NCI-H524 (cell line): Measurements from ENCODE around the gene SYNGR3.
A peak's percentile ranks its signal among the peaks of the same experiment; 100 is the strongest.
"Not testable (repeated sequence)": the region's sequence is repeated elsewhere in the genome, so short reads cannot be mapped to it uniquely, and the experiment has no call there.

Experiments used
- DNase-seq, 2 experiments: peaks; one replicate each; lab custom pipeline; 2025; lab: John Stamatoyannopoulos, UW

Gene SYNGR3

DNA sequence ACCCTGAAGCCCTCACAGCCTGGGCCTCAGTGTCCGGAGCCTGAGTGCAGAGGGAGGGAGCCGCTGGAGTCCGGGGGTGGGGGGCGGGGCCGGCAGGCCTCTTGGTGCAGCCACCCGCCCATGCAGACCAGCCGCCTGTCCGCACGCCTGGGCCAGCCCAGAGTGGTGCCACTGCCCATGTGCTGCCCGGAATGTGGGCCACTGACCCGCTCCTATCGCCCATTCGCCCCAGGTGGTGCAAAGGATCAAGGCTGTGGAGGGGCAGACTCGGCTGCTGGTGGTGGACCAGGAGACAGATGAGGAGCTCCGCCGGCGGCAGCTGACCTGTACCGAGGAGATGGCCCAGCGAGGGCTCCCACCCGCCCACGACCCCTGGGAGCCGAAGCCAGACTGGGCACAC lies 39.6 kb downstream of the SYNGR3 start:
- no peak for DNase-seq

DNA sequence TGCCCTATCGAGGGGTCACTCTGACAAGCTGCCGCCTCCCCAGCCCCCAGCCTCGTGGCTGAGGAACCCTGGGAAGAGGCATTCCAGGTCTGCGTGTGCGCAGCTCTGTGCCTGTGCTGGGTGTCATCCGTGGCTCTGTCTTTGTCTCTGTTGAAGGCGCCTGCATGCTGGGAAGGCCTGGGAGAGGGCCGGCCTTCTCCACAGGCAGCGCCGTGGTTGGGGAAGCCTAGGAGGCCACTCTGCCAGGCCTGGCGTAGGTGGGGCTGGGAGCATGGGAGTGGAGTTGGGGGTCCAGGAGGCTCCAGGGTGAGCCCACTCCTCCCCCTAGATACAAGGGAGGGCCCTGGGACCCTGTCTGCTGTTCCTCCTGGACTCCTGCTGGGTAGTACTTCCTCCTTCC lies 40.3 kb downstream of the SYNGR3 start:
- no peak for DNase-seq

DNA sequence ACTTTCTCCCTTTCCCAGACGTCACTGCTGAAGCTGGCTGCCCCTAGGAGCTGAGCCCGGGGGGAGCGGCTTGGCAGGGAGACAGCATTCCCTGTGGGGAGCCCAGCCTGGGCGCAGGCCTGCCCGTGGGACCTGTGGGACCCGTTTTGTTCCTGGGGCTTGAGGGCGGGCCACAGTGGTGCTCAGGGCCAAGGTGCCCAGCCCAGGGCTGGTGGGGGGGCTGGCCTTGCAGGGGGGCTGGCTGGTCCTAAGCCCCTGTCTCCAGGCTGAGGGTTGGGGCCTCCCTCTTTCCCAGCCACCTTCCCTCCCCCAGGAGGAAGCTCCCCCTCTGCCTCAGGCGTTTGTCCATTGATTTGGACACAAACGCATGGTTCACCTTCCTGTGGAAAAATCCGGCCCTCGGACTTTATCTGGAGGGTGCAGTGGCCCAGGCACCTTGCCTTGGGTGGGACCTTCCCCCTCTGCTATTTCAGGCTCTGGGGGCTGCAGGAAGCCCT lies 41.4 kb downstream of the SYNGR3 start:
- DNase-seq, result no peak

DNA sequence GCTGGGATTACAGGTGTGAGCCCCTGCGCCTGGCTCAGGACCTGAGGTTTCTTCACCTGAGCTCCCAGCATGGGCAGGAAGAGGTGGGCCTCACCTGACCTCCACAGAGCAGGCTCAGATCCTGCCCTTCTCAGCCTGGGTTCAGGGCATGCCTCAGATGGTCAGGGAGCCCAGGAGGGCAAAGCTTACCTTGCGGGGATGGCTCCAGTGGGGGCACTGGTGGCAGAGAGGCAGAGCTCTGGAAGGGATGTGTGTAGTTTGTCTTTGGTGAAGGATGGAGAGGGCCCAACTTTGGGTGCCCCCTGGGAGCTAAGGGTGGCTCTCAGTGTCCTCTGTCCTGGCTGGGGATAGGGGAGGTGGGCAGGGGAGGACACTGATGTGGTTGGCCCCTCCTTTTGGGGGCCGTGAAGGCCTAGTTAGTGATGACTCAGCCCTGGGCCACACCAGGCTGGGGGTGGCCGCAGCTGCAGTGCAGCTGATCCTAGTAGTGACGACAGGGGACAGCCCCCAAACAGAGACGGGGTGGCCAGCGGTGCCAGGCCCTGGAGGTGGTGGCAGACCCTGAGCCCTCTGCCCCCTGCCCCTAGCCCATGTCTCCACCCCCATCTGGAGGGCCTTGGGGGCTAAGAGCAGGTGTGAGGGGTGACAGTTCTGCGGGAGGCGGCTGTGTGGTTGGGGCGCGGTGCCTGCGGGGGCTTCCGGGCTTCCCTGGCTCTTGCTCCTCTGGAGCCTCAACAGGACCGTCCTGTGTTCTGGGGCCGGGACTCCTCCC lies 42.7 kb downstream of the SYNGR3 start:
- no peak for DNase-seq

DNA sequence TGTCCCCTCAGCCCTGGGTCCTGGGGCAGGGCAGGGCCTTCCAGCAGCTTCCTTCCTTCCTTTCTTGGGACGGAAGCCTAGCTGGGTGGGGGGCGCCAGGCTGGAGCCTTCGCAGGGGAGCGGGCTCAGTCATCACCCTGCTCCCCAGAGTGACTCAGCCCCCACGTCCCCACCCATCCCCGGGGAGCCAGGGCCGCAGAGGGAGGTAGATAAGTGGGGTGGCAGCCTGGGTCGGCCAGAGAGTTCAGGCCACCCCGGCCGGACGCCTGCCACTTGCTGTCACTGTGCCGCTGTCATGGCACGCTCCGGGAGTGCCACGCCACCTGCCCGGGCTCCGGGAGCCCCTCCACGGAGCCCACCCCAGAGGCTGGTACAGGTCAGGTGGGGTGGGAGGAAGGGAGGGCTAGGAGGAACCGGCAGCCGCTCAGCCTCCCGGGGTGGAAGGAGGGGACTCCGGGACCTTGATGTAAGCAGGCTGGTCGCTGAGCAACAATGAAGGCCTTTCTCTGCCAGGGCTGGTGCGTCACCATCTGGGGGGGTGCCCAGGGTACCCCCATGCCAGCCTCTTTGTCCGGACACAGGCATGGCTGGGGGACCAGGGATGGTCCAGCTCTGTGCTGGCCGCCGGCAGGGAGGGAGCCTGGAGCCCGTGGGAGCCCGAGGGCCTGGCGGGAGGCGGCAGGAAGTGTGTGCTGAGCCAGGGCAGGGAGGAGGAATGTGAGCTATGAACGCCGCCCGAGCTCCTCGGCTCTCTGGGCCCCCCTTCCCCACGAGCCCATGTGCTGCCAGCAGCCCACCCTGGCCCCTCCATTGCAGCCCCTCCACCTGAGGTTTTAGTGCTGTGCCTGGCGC lies 43.5 kb downstream of the SYNGR3 start:
- no peak for DNase-seq

DNA sequence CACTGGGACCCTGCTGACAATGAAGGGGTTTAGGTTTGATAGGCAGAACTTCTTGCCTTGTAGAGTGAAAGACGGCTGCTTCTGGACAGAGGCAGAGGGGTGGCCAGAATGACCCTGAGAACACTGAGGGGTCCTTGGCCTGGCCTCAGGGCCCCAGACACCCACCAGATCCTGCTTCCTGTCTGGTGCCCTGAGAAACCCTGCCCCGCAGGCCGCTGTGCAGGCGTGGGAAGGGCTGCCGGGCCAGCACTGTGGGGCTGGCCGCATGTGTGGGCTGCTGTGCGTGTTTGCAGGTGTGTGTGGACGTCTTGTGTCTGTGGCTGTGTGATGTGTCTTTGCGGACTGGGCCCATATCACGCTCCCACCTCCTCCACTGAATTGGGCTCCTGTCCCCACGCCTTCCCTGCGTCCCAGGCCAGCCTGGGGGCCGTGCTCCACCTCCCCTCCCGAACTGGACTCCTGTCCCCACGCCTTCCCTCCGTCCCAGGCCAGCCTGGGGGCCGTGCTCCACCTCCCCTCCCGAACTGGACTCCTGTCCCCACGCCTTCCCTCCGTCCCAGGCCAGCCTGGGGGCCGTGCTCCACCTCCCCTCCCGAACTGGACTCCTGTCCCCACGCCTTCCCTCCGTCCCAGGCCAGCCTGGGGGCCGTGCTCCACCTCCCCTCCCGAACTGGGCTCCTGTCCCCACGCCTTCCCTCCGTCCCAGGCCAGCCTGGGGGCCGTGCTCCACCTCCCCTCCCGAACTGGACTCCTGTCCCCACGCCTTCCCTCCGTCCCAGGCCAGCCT lies 44.3 kb downstream of the SYNGR3 start:
- not testable (repeated sequence) for DNase-seq

DNA sequence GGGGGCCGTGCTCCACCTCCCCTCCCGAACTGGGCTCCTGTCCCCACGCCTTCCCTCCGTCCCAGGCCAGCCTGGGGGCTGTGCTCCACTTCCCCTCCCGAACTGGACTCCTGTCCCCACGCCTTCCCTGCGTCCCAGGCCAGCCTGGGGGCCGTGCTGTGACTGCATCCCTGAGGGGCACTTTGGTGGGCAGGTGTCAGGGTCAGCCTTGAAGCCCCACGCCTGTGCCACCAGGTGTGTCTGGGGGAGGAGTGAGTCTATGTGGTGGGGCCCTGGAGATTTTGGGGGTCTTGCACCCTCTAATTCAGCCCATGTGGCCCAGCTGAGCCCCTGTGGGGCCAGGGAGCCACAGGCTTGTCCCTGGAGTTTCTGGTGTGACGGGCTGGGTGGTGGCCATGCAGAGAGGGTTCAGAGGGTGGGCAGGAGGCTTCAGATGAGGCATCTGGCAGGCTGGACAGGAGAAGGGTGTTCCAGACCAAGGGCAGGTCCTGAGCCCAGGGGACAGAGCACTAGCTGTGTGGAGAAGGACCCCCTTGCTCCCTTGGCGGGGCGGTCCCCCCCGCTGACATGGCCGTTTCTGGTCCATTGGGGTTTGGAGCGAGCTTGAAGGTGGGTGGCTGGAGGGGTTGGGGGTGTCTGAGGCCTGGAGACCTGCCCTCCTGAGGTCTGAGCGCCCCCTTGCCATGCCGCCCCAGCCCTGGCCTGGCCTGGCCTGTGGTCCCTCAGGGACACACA lies 45.1 kb downstream of the SYNGR3 start:
- DNase-seq, result no peak

DNA sequence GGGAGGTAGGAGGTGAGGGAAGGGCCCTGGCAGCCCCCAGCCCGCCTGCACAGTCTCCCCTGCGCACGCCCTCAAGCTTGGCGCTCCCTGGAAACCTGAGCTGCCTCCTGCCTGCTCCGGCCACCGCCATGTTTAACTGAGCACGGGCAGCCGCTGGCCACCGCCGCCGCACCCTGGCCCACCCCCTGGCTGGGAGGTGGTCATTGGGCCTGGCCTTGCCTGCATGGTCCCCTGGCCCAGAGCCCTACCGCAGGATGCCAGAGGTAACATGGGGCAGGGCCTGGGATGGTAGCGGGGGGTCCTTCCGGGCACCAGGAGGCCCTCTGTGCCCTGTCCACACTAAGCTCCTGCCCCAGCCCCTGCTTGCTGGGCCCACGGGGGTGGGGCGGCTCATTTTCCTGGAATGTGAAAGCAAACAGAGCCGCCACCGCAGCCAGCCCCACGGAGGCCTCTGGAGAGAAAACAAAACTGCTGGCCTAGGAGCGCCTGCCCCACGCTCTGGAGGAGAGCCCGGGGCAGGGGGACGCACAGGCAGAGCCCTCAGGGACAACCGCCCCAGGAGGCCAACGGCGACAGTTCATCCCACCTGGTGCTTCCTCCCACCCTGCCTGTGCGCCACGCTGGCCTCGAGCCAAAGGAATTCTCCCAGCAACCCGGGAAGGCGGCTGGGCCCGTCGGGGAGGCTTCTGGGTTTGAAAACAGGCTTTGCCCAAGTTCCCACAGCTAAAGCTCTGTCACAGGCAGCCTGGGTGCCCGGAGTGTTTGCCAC lies 45.8 kb downstream of the SYNGR3 start:
- peak in 1 of 2 experiments; percentile 50 for DNase-seq

DNA sequence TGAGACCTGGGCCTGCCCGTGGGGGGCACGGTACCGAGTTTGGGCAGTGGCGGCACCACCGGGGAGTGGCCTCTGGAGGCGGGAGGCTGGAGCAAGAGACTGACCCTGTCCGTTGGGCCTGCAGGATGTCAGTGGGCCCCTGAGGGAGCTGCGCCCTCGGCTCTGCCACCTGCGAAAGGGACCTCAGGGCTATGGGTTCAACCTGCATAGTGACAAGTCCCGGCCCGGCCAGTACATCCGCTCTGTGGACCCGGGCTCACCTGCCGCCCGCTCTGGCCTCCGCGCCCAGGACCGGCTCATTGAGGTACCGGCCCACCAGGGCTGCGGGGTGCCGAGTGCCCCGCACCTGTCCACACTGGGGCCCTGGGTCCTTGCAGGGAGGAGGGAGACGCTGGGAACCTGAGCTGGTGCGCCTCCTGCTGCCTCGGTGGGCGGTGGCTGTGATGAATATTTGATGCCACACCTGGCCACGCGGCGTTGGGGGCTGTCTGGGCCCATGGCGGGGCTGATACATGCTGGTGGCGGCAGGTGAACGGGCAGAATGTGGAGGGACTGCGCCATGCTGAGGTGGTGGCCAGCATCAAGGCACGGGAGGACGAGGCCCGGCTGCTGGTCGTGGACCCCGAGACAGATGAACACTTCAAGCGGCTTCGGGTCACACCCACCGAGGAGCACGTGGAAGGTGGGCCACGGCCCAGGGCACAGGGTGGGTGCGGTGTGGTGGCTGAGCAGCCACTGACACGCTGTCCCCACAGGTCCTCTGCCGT lies 46.6 kb downstream of the SYNGR3 start:
- DNase-seq, result no peak

DNA sequence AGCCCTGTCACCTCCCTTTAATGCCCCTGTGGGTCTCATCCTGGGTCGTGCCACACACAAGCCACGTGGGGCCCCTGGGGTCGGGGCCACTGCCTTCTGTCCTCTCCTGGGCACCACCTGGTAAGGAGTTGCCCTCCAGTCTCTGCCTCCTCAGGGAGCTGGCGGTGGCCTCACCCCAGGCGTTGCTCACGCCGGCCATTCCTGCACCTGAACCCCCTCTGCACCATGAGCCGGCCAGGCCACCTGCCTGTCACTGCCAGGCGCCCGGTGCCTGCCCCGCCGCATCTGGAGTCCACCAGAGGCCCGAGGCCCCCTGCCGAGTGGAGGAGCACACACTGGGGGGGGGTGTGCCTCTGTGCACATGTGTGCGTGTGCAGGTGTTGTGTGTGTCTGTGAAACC lies 47.3 kb downstream of the SYNGR3 start:
- DNase-seq, result no peak

DNA sequence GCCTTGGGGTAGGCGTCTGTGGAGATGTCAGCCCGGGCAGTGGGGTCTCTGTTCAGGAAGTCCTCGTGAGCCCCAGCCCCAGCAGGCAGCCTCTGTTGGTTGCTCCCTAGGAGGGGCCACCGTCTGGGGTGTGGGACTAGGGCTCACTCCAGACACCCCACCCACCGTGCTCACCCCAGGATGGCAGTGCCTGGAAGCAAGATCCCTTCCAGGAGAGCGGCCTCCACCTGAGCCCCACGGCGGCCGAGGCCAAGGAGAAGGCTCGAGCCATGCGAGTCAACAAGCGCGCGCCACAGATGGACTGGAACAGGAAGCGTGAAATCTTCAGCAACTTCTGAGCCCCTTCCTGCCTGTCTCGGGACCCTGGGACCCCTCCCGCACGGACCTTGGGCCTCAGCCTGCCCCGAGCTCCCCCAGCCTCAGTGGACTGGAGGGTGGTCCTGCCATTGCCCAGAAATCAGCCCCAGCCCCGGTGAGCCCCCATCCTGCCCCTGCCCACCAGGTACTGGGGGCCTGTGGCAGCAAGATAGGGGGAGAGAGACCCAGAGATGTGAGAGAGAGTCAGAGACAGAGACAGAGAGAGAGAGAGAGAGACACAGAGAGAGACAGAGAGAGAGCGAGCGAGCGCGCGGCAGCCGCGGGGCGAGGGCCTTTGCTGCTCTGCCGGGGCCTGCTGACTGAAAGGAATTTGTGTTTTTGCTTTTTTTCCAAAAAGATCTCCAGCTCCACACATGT lies 48.0 kb downstream of the SYNGR3 start:
- no peak for DNase-seq

DNA sequence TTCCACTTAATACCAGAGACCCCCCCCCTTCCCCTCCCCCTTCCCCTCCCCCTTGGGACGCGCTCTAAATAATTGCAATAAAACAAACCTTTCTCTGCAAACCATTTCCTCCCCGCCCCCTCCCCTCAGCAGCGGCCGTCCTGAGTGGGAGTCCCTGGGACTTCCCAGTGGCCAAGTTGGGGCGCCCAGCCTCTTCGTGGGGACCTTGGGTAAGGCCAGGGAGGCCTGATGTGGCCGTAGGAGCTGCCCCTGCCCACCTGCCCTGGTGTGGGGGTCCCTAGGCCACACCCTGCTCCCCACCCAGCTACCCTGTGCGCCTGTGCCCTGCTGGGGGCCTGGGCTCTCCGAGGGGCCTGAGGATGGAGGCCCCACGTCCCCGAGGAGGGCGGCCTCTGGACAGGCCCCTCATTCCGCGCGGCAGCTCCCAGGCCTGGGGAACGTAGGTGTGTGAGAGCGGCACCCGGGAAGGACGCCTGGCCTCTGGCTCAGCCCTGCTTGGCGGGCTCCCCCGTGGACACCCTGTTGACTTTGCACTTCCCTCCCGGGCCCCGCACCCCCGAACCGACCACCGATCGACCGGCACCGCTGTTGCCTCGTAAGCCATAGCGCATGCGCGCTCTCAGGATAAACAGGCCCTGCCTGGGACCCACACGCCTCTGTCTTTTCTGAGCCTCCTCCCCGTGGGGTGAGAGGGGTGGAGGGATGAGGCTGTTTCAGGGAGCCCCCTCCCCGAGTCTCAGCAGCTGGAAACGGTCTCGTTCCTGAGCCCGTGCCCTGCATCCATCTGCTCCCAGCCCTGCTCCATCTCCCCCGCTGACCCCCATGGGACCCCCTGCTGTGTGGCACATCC lies 48.8 kb downstream of the SYNGR3 start:
- DNase-seq, result no peak

DNA sequence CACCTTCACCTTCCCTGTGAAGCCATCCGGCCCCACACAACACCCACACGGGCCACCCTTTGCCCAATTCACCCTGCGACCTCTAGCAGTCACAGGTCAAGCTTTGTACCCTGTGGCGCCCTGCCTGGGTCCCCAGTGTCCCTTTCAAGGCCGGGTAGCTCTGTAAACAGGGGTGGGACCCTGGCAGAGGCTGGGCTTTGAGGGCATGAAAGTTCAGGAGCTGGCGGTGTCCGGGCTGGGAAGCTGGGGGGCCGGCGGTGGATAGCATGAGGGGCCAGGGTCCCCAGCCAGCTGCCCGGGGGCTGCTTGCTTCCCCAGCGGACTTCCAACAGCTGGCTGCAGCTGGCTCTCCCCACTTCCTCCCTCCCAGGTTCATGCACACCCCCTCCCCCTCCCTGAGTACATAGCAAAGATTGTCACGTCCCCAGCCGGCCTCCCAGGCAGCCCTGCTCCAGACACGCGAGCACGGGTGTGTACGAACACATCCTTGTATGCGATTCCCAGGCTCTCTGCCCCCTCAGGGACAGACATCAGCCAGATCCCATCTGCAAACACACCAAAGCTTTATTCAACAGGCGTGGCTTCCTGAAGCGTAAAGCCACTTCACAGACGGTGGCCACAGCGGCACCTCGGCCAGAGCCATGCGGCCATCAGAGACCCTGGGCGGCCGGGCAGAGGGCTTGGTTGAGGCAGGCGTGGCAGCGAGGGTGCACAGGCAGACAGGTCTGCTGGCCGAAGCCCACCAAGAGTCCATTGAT lies 49.7 kb downstream of the SYNGR3 start:
- no peak for DNase-seq

DNA sequence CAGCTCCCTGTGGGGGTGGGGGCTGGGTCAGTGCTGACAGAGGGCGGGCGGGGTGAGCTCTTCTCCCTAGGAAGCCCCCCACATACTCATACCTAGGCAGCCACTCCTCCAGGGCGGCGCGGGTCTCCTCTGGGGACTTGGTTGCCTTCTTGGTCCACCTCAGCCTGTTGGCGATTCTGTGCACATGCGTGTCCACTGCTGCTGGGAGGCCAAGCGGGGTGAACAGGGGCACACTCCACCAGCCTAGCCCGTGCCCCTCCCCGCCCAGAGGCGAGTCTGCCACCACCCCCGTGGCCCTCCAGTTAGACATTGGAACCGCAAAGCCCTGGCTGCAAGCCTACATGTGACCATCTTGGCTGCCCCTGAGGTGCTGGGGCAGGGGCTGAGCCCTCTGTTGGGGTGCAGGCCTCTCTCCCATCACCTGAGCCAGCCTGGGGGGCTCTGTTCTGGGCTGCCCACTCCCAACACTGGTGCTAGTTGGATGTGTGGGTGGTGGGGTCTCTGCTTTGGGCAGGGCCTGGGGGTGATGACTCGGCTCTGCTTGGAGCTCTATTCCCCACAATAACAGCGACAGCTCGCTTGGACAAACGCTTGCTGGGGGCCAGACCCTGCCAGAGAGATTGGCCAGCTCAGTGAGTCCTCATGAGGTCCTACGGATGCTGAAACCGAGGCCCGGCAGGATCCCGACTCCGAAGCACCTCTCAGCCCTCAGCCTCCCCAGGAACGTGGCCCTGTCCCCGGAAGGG lies 50.4 kb downstream of the SYNGR3 start:
- no peak for DNase-seq

DNA sequence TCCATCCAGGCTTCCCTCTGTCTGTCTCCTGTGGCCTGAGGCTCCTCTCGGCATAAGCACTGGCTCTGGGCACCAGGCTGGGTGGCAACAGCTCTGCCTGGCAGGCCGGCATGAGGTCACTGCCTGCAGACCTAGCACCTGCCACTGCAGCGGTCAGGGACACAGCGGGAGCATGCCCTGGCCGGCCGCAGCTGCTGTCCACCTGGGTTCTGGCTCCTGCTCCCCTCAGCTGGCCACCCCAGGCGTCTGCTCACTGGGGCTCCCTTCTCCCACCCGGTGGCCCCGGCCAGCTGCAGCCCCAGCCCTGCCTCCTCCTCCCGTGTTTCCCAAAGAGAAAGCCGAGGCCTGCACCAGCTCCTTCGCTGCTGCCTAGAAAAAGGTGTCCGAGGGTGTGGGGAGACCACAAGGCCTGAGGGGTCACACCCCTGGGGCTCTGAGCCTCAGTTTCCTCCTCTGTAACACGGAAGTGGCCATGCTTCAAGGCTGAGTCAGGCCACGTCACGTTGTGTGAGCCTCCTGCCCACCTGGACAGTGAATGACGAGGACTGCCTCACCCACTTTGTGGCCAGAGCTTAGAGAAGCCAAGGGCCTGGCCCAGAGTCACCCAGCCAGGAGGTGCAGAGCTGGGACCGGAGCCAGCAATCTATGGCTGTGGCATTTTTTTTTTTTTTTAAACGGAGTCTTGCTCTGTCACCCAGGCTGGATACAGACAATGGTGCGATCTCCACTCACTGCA lies 51.2 kb downstream of the SYNGR3 start:
- no peak for DNase-seq
